GM23338 (cell line): Measurements from ENCODE around the gene PARD3. TPM values are rescaled to one million over a fixed set of nuclear protein-coding genes. Genes with fewer than 3 reads are reported as not detected.

ENCODE experiments used
- ATAC-seq: fragments of 200-7000 bp; cut with Tn5 transposase; 3 replicates; pipeline ENCODE4 v1.9.1; 2020
- DNase-seq: peaks from one replicate; pipeline ENCODE4 v3.0.0-alpha.2; 2015; ENCODE audit warnings: low spot score
- H2AFZ ChIP-seq: fragments of 200-600 bp; sonication (generic); 2 replicates; pipeline ENCODE4 v1.8.0; 2016; ENCODE audit warnings: antibody characterized with exemption, mild to moderate bottlenecking, moderate library complexity
- H3F3A ChIP-seq: fragments of 200-600 bp; sonication (generic); replicated peaks from 2 replicates; pipeline ENCODE4 v1.8.0; 2017; ENCODE audit warnings: antibody characterized with exemption, mixed run types, low read depth
- H3K27ac ChIP-seq: fragments of 200-600 bp; sonication (generic); 2 replicates; pipeline ENCODE4 v1.6.1; 2016; ENCODE audit warnings: low read depth
- H3K27me3 ChIP-seq: fragments of 200-600 bp; sonication (generic); 2 replicates; pipeline ENCODE4 v1.8.0; 2016; ENCODE audit warnings: mild to moderate bottlenecking, mixed run types, moderate library complexity; ENCODE audit not compliant: insufficient read depth
- H3K36me3 ChIP-seq: fragments of 200-600 bp; sonication (generic); 2 replicates; pipeline ENCODE4 v1.8.0; 2016; ENCODE audit warnings: mild to moderate bottlenecking; ENCODE audit not compliant: insufficient read depth
- H3K4me1 ChIP-seq: fragments of 200-600 bp; sonication (generic); 2 replicates; pipeline ENCODE4 v1.8.0; 2016; ENCODE audit warnings: mild to moderate bottlenecking, moderate library complexity; ENCODE audit not compliant: insufficient read depth
- H3K4me2 ChIP-seq: fragments of 200-600 bp; sonication (generic); 2 replicates; pipeline ENCODE4 v1.7.1; 2017; ENCODE audit warnings: mixed run types
- H3K4me3 ChIP-seq: fragments of 200-600 bp; sonication (generic); 2 replicates; pipeline ENCODE4 v1.6.1; 2016; ENCODE audit warnings: mixed run types
- H3K79me2 ChIP-seq: fragments of 200-600 bp; sonication (generic); replicated peaks from 2 replicates; pipeline ENCODE4 v1.8.0; 2017; ENCODE audit warnings: mild to moderate bottlenecking; ENCODE audit not compliant: insufficient read depth
- H3K9me2 ChIP-seq: fragments of 200-600 bp; sonication (generic); 2 replicates; pipeline ENCODE4 v1.8.0; 2017; ENCODE audit not compliant: insufficient read depth
- H4K20me1 ChIP-seq: fragments of 200-600 bp; sonication (generic); replicated peaks from 2 replicates; pipeline ENCODE4 v1.8.0; 2017; ENCODE audit warnings: mild to moderate bottlenecking; ENCODE audit not compliant: insufficient read depth
- H3K27ac Mint-ChIP-seq: 2 replicates; pipeline ENCODE4 v1.8.0; 2020; ENCODE audit warnings: inconsistent platforms, mild to moderate bottlenecking, moderate library complexity, mixed read lengths
- H3K27me3 Mint-ChIP-seq: 3 replicates; pipeline ENCODE4 v1.8.0; 2022; ENCODE audit warnings: low read depth, mild to moderate bottlenecking, moderate library complexity, mixed read lengths, inconsistent platforms; ENCODE audit not compliant: insufficient read depth, poor library complexity
- H3K36me3 Mint-ChIP-seq: 3 replicates; pipeline ENCODE4 v1.8.0; 2021; ENCODE audit warnings: low read depth, mild to moderate bottlenecking, inconsistent platforms, moderate library complexity, mixed read lengths
- H3K4me1 Mint-ChIP-seq: 3 replicates; pipeline ENCODE4 v1.8.0; 2020; ENCODE audit warnings: mild to moderate bottlenecking, inconsistent platforms, mixed read lengths
- H3K4me3 Mint-ChIP-seq: 3 replicates; pipeline ENCODE4 v1.8.0; 2021; ENCODE audit warnings: moderate library complexity, mild to moderate bottlenecking, inconsistent platforms, mixed read lengths
- H3K9me3 Mint-ChIP-seq: 3 replicates; pipeline ENCODE4 v1.8.0; 2020; ENCODE audit warnings: moderate library complexity, mild to moderate bottlenecking, inconsistent platforms, mixed read lengths
- CREB1 ChIP-seq: fragments of 250-450 bp; sonication (Bioruptor Pico); IDR thresholded peaks from 2 replicates; pipeline ENCODE4 v1.5.0; 2020; ENCODE audit warnings: low read depth, mild to moderate bottlenecking, moderate library complexity
- CTCF ChIP-seq, 2 experiments: fragments of 200-600 bp in 1 of 2; sonication (generic) in 1 of 2; conservative IDR thresholded peaks; 2 replicates each; pipeline versions ENCODE4 v1.5.1 to v1.6.1; 2016 to 2017; ENCODE audit warnings: antibody characterized with exemption in 2 of 2, low read depth in 2 of 2, mild to moderate bottlenecking in 2 of 2, moderate library complexity in 1 of 2
- EZH2 ChIP-seq: fragments of 200-600 bp; sonication (generic); IDR thresholded peaks from one replicate; pipeline ENCODE4 v1.8.0; 2017; ENCODE audit warnings: antibody characterized with exemption, mild to moderate bottlenecking, low read depth; ENCODE audit not compliant: unreplicated experiment
- EZH2phosphoT487 ChIP-seq: fragments of 200-600 bp; sonication (generic); IDR thresholded peaks from one replicate; pipeline ENCODE4 v1.8.1; 2018; ENCODE audit warnings: antibody characterized with exemption; ENCODE audit not compliant: unreplicated experiment
- JUNB ChIP-seq: IDR thresholded peaks from one replicate; pipeline ENCODE4 v1.6.1; 2016; ENCODE audit warnings: antibody characterized with exemption; ENCODE audit not compliant: unreplicated experiment
- NANOG ChIP-seq: IDR thresholded peaks from 2 replicates; pipeline ENCODE4 v1.6.1; 2016; ENCODE audit warnings: antibody characterized with exemption, borderline replicate concordance
- POLR2AphosphoS5 ChIP-seq: IDR thresholded peaks from 2 replicates; pipeline ENCODE4 v1.6.1; 2016; ENCODE audit warnings: antibody characterized with exemption, low read depth
- STAT1 ChIP-seq: IDR thresholded peaks from one replicate; pipeline ENCODE4 v1.6.1; 2016; ENCODE audit warnings: antibody characterized with exemption; ENCODE audit not compliant: unreplicated experiment
- ZNF114 ChIP-seq: fragments of 250-450 bp; sonication (Bioruptor Pico); IDR thresholded peaks from 2 replicates; pipeline ENCODE4 v1.5.0; 2020; ENCODE audit warnings: mild to moderate bottlenecking, moderate library complexity
- ZNF331 ChIP-seq: fragments of 250-450 bp; sonication (Bioruptor Pico); IDR thresholded peaks from 2 replicates; pipeline ENCODE4 v1.5.0; 2020; ENCODE audit warnings: low read depth, mild to moderate bottlenecking, moderate library complexity
- ZNF462 ChIP-seq: fragments of 250-450 bp; sonication (Bioruptor Pico); IDR thresholded peaks from 2 replicates; pipeline ENCODE4 v1.5.0; 2020; ENCODE audit warnings: mild to moderate bottlenecking, moderate library complexity
- polyA plus RNA-seq: library from polyadenylated mRNA; unstranded; fragments of >200 nt; fragmentation: Nextera tagmentation; extraction: Ambion mirVana; gene quantifications from 2 replicates; pipeline ENCODE4 v1.2.1, GENCODE V29; 2016
- total RNA-seq: library from RNA; depleted of rRNA; stranded (reverse); fragments of >200 nt; shearing (Covaris generic); gene quantifications from 2 replicates; pipeline ENCODE4 v1.2.3, GENCODE V29; 2014
- TF ChIP-seq, protein P1 (sequence below): IDR thresholded peaks from one replicate; pipeline ENCODE4 v1.6.1; 2018; ENCODE audit warnings: antibody characterized with exemption; ENCODE audit not compliant: unreplicated experiment
- TF ChIP-seq, protein P2 (sequence below): IDR thresholded peaks from 2 replicates; pipeline ENCODE4 v1.6.1; 2016; ENCODE audit warnings: antibody characterized with exemption

Gene PARD3
- total and polyA plus RNA-seq, 2 experiments from 2014 or later = 30.2 to 51.4 TPM

DNA sequence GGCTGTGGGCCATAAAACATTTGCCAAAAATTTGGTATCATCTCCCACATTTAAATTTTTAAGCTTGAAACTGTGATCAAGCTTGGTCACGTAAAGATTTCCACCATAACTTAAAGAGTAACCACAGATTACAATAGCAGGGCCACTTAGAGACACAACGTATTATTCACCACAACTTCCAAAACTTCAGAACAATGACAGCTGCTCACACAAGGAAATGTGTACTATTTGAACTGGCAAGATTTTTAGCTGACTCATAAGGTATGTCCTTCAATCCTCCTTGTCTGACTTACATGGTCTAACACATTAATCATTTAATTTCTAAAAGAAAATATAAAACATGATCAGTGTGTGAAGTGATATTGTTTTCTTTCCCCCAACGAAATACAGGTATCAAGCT, 234.5 kb downstream of the PARD3 start:
- no peak overlapping the region for H2AFZ ChIP-seq
- Mint-ChIP-seq H3K4me3 (no peak overlapping the region), H3K27ac (peak overlapping the region; percentile 80; the same call in 1 of the 2 replicates), H3K36me3 (no peaks in the 10 kb centered on the region; the same call in 2 of the 3 replicates), H3K4me1 (peaks cover 60% of the 10 kb centered on the region), H3K9me3 (no peaks in the 10 kb centered on the region), H3K27me3 (peaks cover 4% of the 10 kb centered on the region)
- H3K27me3 ChIP-seq = no peaks in the 10 kb centered on the region
- DNase-seq (no peak), ATAC-seq (no peak)
- no peaks in the 10 kb centered on the region for H4K20me1 ChIP-seq
- H3K79me2 ChIP-seq = peaks cover 44% of the 10 kb centered on the region
- no peak overlapping the region for H3K4me2 ChIP-seq
- H3F3A ChIP-seq = 0 out of 2 replicates have a peak, but pooled peaks cover 2% of the 10 kb centered on the region
- H3K4me1 ChIP-seq = peaks cover 42% of the 10 kb centered on the region
- no peaks in the 10 kb centered on the region for H3K9me2 ChIP-seq
- H3K4me3 ChIP-seq = no peak overlapping the region
- TF ChIP-seq ZNF462 (CRISPR knock-in tag) (no peak), EZH2phosphoT487 (no peak), ZNF331 (CRISPR knock-in tag) (no peak), EZH2 (no peak), ZNF114 (CRISPR knock-in tag) (no peak), STAT1 (no peak), NANOG (no peak), JUNB (no peak), CREB1 (CRISPR knock-in tag) (no peak), CTCF (conservative IDR thresholded peaks at IDR 0.05; ENCODE audit: low read depth in 2 of 2) (no peak), POLR2AphosphoS5 (no peak)
- TF ChIP-seq, protein P1, sequence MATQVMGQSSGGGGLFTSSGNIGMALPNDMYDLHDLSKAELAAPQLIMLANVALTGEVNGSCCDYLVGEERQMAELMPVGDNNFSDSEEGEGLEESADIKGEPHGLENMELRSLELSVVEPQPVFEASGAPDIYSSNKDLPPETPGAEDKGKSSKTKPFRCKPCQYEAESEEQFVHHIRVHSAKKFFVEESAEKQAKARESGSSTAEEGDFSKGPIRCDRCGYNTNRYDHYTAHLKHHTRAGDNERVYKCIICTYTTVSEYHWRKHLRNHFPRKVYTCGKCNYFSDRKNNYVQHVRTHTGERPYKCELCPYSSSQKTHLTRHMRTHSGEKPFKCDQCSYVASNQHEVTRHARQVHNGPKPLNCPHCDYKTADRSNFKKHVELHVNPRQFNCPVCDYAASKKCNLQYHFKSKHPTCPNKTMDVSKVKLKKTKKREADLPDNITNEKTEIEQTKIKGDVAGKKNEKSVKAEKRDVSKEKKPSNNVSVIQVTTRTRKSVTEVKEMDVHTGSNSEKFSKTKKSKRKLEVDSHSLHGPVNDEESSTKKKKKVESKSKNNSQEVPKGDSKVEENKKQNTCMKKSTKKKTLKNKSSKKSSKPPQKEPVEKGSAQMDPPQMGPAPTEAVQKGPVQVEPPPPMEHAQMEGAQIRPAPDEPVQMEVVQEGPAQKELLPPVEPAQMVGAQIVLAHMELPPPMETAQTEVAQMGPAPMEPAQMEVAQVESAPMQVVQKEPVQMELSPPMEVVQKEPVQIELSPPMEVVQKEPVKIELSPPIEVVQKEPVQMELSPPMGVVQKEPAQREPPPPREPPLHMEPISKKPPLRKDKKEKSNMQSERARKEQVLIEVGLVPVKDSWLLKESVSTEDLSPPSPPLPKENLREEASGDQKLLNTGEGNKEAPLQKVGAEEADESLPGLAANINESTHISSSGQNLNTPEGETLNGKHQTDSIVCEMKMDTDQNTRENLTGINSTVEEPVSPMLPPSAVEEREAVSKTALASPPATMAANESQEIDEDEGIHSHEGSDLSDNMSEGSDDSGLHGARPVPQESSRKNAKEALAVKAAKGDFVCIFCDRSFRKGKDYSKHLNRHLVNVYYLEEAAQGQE = no peak
- TF ChIP-seq, protein P2, sequence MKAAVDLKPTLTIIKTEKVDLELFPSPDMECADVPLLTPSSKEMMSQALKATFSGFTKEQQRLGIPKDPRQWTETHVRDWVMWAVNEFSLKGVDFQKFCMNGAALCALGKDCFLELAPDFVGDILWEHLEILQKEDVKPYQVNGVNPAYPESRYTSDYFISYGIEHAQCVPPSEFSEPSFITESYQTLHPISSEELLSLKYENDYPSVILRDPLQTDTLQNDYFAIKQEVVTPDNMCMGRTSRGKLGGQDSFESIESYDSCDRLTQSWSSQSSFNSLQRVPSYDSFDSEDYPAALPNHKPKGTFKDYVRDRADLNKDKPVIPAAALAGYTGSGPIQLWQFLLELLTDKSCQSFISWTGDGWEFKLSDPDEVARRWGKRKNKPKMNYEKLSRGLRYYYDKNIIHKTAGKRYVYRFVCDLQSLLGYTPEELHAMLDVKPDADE = no peak
- no peak overlapping the region for H3K27ac ChIP-seq
- no peaks in the 10 kb centered on the region for H3K36me3 ChIP-seq
